Renal cortical epithelial cell (primary cell): Measurements from ENCODE around the gene ING2. TPM values are rescaled to one million over a fixed set of nuclear protein-coding genes. Genes with fewer than 3 reads are reported as not detected.
"Not testable (repeated sequence)": the region's sequence is repeated elsewhere in the genome, so short reads cannot be mapped to it uniquely, and the experiment has no call there.

Experiments
- DNase-seq: peaks from one replicate; pipeline ENCODE4 v3.0.0-alpha.2; 2011; ENCODE audit warnings: low read depth
- total RNA-seq: library from RNA; depleted of rRNA; stranded (reverse); fragments of >200 nt; gene quantifications from 2 replicates; pipeline ENCODE4 v1.2.3, GENCODE V29; 2014

Gene ING2
- 10.4 and 22.0 TPM in 2 replicates for total RNA-seq

GRCh38 chr4:183504930-183505610 lies at the start of gene ING2:
Gene ING2 (plus strand): TSS chr4:183505058. CDS start chr4:183505196, 138 bp downstream.
- peak; percentile 27 for DNase-seq

- DNase-seq = peak; percentile 44
These were observed 49.2 kb upstream of the ING2 start for GRCh38 chr4:183455431-183456195.

- DNase-seq = no peak
These were observed 46.9 kb upstream of the ING2 start for GRCh38 chr4:183458005-183458404.

- not testable (repeated sequence) for DNase-seq
These were observed 40.8 kb upstream of the ING2 start for GRCh38 chr4:183463903-183464619.

GRCh38 chr4:183465879-183466278 lies 39.0 kb upstream of the ING2 start:
- not testable (repeated sequence) for DNase-seq

GRCh38 chr4:183467246-183467645 lies 37.6 kb upstream of the ING2 start:
- DNase-seq = no peak

- peak; percentile 96 for DNase-seq
These were observed 36.4 kb upstream of the ING2 start for GRCh38 chr4:183468210-183469095.

- peak; percentile 59 for DNase-seq
These were observed 35.6 kb upstream of the ING2 start for GRCh38 chr4:183469285-183469684.

- peak; percentile 75 for DNase-seq
These were observed 34.9 kb upstream of the ING2 start for GRCh38 chr4:183469936-183470335.

GRCh38 chr4:183470821-183471220 lies 34.0 kb upstream of the ING2 start:
- DNase-seq = no peak

- peak; percentile 61 for DNase-seq
These were observed 32.7 kb upstream of the ING2 start for GRCh38 chr4:183471946-183472708.

GRCh38 chr4:183478123-183478522 lies 26.7 kb upstream of the ING2 start:
- no peak for DNase-seq

- DNase-seq = no peak
These were observed 25.9 kb upstream of the ING2 start for GRCh38 chr4:183478926-183479325.

GRCh38 chr4:183482515-183483095 lies 22.3 kb upstream of the ING2 start:
- not testable (repeated sequence) for DNase-seq

- DNase-seq = no peak
These were observed 20.9 kb upstream of the ING2 start for GRCh38 chr4:183483997-183484396.

GRCh38 chr4:183485411-183486160 lies 19.3 kb upstream of the ING2 start:
- no peak for DNase-seq

GRCh38 chr4:183492791-183493222 lies 12.1 kb upstream of the ING2 start:
- DNase-seq = peak; percentile 74

- DNase-seq = peak; percentile 51
These were observed 11.6 kb upstream of the ING2 start for GRCh38 chr4:183493246-183493645.

GRCh38 chr4:183495184-183495583 lies 9.7 kb upstream of the ING2 start:
- DNase-seq = no peak

- DNase-seq = no peak
These were observed 5.5 kb upstream of the ING2 start for GRCh38 chr4:183499389-183499788.
